Fibroblast of lung (primary cell): Measurements from ENCODE around the gene FOXS1.

ENCODE experiments used
- EZH2 ChIP-seq: IDR thresholded peaks from 2 replicates; pipeline ENCODE4 v1.5.1; 2012; ENCODE audit warnings: low read length, control low read depth, mild to moderate bottlenecking; ENCODE audit errors: missing control alignments
- TF ChIP-seq, protein P1 (sequence below), 2 donors: IDR thresholded peaks in 1 of 2; conservative IDR thresholded peaks in 1 of 2; 1 replicate in 1 of 2; 2 replicates in 1 of 2; pipeline ENCODE4 v1.5.1; 2011 to 2012; ENCODE audit warnings: low read length in 2 of 2, control low read depth in 1 of 2, inconsistent platforms in 1 of 2, low read depth in 1 of 2, mild to moderate bottlenecking in 1 of 2

DNA sequence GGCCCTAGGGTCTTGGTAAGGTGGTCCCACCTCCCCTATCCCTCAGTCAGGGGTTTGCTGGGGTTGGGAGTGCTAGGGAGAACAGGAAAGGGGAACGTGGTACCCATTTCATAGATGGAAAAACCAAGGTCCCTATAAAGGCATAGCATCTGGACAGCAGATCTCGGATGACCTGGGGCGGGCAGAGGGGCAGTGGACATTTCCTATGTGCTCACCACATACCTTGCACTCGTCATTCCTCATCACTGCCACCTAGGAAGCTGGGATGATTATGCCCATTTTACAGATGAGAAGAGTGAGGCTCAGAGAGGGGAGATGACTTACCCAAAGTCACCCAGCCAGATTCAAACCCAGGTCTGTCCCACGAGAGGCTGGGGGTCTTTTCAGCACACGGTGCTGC is 14.2 kb downstream of the FOXS1 start:
- TF ChIP-seq EZH2: no peak
- TF ChIP-seq, protein P1, sequence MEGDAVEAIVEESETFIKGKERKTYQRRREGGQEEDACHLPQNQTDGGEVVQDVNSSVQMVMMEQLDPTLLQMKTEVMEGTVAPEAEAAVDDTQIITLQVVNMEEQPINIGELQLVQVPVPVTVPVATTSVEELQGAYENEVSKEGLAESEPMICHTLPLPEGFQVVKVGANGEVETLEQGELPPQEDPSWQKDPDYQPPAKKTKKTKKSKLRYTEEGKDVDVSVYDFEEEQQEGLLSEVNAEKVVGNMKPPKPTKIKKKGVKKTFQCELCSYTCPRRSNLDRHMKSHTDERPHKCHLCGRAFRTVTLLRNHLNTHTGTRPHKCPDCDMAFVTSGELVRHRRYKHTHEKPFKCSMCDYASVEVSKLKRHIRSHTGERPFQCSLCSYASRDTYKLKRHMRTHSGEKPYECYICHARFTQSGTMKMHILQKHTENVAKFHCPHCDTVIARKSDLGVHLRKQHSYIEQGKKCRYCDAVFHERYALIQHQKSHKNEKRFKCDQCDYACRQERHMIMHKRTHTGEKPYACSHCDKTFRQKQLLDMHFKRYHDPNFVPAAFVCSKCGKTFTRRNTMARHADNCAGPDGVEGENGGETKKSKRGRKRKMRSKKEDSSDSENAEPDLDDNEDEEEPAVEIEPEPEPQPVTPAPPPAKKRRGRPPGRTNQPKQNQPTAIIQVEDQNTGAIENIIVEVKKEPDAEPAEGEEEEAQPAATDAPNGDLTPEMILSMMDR (conservative IDR thresholded peaks at IDR 0.05 in 1 of 2, IDR thresholded peaks at IDR 0.05 in 1 of 2; ENCODE audit: low read depth in 1 of 2, low read length in 2 of 2): no peak
